GM12878 (cell line): ENCODE results near the gene NAB1. TPM values are rescaled to one million over a fixed set of nuclear protein-coding genes. Genes with fewer than 3 reads are reported as not detected.

Experiments used
- ATAC-seq: fragments of 200-7000 bp; cut with Tn5 transposase; 3 replicates; pipeline ENCODE4 v1.9.1; 2020; ENCODE audit warnings: mild to moderate bottlenecking, moderate library complexity
- BruUV-seq: library from RNA; stranded (reverse); fragments of 400-500 nt; replicated peaks from 2 replicates; lab custom pipeline; 2021; lab: Mats Ljungman, UMichigan
- CTCF ChIA-PET: fragments of 300-600 bp; sonication (Branson Sonifier 250); formaldehyde crosslinking; extraction: SDS; loops from one replicate; lab custom pipeline; 2021; ENCODE audit warnings: inconsistent platforms; lab: Yijun Ruan, JAX
- POLR2A ChIA-PET: fragments of 350-600 bp; formaldehyde crosslinking; extraction: SDS; loops from one replicate; lab custom pipeline; 2021; ENCODE audit warnings: inconsistent platforms; lab: Charles Lee
- RAD21 ChIA-PET: fragments of 300-600 bp; sonication (Branson Sonifier 250); formaldehyde crosslinking; loops from one replicate; lab custom pipeline; 2023; ENCODE audit warnings: antibody characterized with exemption; ENCODE audit not compliant: unreplicated experiment; lab: Charles Lee
- SMC1A ChIA-PET: fragments of 300-600 bp; sonication (Branson Sonifier 250); formaldehyde crosslinking; loops from one replicate; lab custom pipeline; 2023; ENCODE audit not compliant: unreplicated experiment, uncharacterized antibody; lab: Charles Lee
- DNase-seq: peaks from one replicate; pipeline ENCODE4 v3.0.0-alpha.2; 2011; ENCODE audit warnings: low read depth, low spot score
- FAIRE-seq: peaks from 3 replicates; lab custom pipeline; 2011; peaks lifted over from hg19 to GRCh38; lab: Jason Lieb, UNC
- H2AFZ ChIP-seq: 2 replicates; pipeline ENCODE4 v1.6.0; 2011; ENCODE audit warnings: low read depth, low read length, control low read depth; ENCODE audit not compliant: control insufficient read depth
- H3K27ac ChIP-seq: 2 replicates; pipeline ENCODE4 v1.5.1; 2011; ENCODE audit warnings: control low read depth; ENCODE audit not compliant: control insufficient read depth, insufficient read depth
- H3K27me3 ChIP-seq, 2 experiments: replicated peaks in 1 of 2; 2 replicates each; pipeline versions ENCODE4 v1.6.0 to v1.6.1; 2011; ENCODE audit warnings: low read length in 1 of 2; ENCODE audit not compliant: control insufficient read depth in 2 of 2, insufficient read depth in 2 of 2
- H3K36me3 ChIP-seq, 2 experiments: 2 replicates each; pipeline ENCODE4 v1.5.1; 2011; ENCODE audit warnings: low read length in 1 of 2; ENCODE audit not compliant: control insufficient read depth in 2 of 2, insufficient read depth in 2 of 2
- H3K4me1 ChIP-seq: 2 replicates; pipeline ENCODE4 v1.6.1; 2011; ENCODE audit warnings: mild to moderate bottlenecking, low read length, moderate library complexity, mixed read lengths; ENCODE audit not compliant: control insufficient read depth, insufficient read depth
- H3K4me2 ChIP-seq: 2 replicates; pipeline ENCODE4 v1.6.0; 2011; ENCODE audit warnings: control low read depth; ENCODE audit not compliant: control insufficient read depth, insufficient read depth
- H3K4me3 ChIP-seq: fragments of 200-600 bp; sonication (generic); 2 replicates; pipeline ENCODE4 v1.5.1; 2016
- H3K79me2 ChIP-seq: 2 replicates; pipeline ENCODE4 v1.6.0; 2011; ENCODE audit warnings: low read length; ENCODE audit not compliant: control insufficient read depth, insufficient read depth
- H3K9ac ChIP-seq: 2 replicates; pipeline ENCODE4 v1.8.0; 2011; ENCODE audit warnings: low read length, control low read depth, mixed read lengths; ENCODE audit not compliant: control insufficient read depth, insufficient read depth
- H3K9me3 ChIP-seq: replicated peaks from 3 replicates; pipeline ENCODE4 v1.5.1; 2011; ENCODE audit warnings: mild to moderate bottlenecking, low read length; ENCODE audit not compliant: control insufficient read depth, insufficient read depth
- H4K20me1 ChIP-seq: 2 replicates; pipeline ENCODE4 v1.6.0; 2011; ENCODE audit not compliant: control insufficient read depth, insufficient read depth
- ATF7 ChIP-seq: fragments of 450-650 bp; IDR thresholded peaks from 2 replicates; pipeline ENCODE4 v1.6.1; 2016; ENCODE audit warnings: low read depth, mild to moderate bottlenecking
- BRCA1 ChIP-seq: IDR thresholded peaks from 2 replicates; pipeline ENCODE4 v1.6.1; 2011; ENCODE audit warnings: low read depth, low read length, improper control_type of control experiment
- CBFB ChIP-seq: IDR thresholded peaks from 2 replicates; pipeline ENCODE4 v1.6.1; 2016; ENCODE audit warnings: antibody characterized with exemption, low read depth
- LARP7 ChIP-seq: fragments of 450-650 bp; IDR thresholded peaks from 2 replicates; pipeline ENCODE4 v1.6.1; 2017; ENCODE audit warnings: mild to moderate bottlenecking
- YBX1 ChIP-seq: fragments of 450-650 bp; IDR thresholded peaks from 2 replicates; pipeline ENCODE4 v1.6.1; 2016; ENCODE audit warnings: antibody characterized with exemption
- WGBS: methylation state at CpG from one replicate; pipeline ENCODE4 v1.1.6; 2016; ENCODE audit warnings: low lambda C conversion rate; ENCODE audit not compliant: insufficient replicate concordance, insufficient coverage; ENCODE audit errors: missing lambda C conversion rate; 5-methylcytosine and 5-hydroxymethylcytosine counted together
- in situ Hi-C: fragments of 300-500 bp; cut with MboI; formaldehyde crosslinking; loops from 9 replicates; pipeline ENCODE4 v1.14.3; 2018; ENCODE audit warnings: mixed read lengths
- intact Hi-C: fragments of 100-400 bp; cut with micrococcal nuclease; formaldehyde crosslinking; loops from one replicate; pipeline ENCODE4 v1.14.2; 2022; ENCODE audit not compliant: unreplicated experiment
- polyA plus RNA-seq, 11 experiments: library from polyadenylated mRNA; depleted of rRNA in 4 of 11; unstranded in 6 of 11; stranded (reverse) in 5 of 11; fragments of >200 nt; fragmentation: Nextera tagmentation in 4 of 11; fragmentation: Illumina TruSeq in 1 of 11; extraction: Ambion mirVana in 4 of 11; extraction: Trizol in 1 of 11; gene quantifications; 1 replicate in 1 of 11; 2 replicates in 10 of 11; pipeline versions ENCODE4 v1.2.1 to v1.2.3, GENCODE V29; 2011 to 2016; ENCODE audit warnings: inconsistent platforms in 2 of 11, missing spikeins in 2 of 11, low read depth in 1 of 11
- total RNA-seq, 4 experiments: library from RNA; depleted of rRNA in 3 of 4; stranded (reverse); fragments of >200 nt in 3 of 4; fragmentation: Illumina TruSeq in 1 of 4; extraction: Trizol in 1 of 4; gene quantifications; 2 replicates each; pipeline versions ENCODE4 v1.2.1 to v1.2.3, GENCODE V29; 2013 to 2021
- TF ChIP-seq, protein P1 (sequence below): fragments of 450-650 bp; formaldehyde crosslinking; IDR thresholded peaks from 2 replicates; pipeline ENCODE4 v1.4.0; 2020; ENCODE audit warnings: mild to moderate bottlenecking, moderate library complexity

The NAB1 gene
- total and polyA plus RNA-seq, 10 of the 15 experiments (the other 5 are each of a cell fraction or from before 2014, with no cell fraction given) = 4.5 to 39.6 (median 23.0) TPM

DNA sequence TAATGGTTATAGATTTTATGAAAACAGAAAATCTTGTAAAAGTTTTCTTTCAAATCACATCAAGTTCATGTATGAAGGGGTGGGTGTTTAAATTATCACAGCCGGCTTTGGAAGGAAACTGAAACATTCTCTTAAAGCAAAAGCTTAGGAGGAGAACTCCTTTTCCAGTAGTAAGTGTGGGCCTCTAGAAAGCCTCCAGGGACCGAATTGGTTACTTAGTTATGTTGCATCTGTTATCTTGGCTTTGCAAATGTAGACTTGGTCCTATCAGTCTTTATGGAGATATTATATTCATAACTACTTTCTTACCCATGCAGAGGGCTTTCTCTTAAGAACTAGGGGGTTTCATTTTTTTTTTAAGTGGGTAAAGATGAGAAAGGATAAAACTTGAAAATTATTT, 7.4 kb downstream of the NAB1 start:
- peak overlapping the region; percentile 5; the same call in 1 of the 2 replicates for H3K4me3 ChIP-seq
- peaks cover 59% of the 10 kb centered on the region for H3K79me2 ChIP-seq
- DNase-seq (no peak), FAIRE-seq (no peak), ATAC-seq (no peak)
- H3K9me3 ChIP-seq = no peaks in the 10 kb centered on the region
- CTCF ChIA-PET = interaction anchor here (1.0 to 8.5 kb wide), 5 partner anchors 10 to 240 kb away, joined by 3 to 143 read pairs (median 3); no protein-coding TSS in a partner anchor
- H3K4me2 ChIP-seq = no peak overlapping the region
- SMC1A ChIA-PET = interaction anchor here (1.0 to 8.2 kb wide), 11 partner anchors 7 to 123 kb away, joined by 3 to 253 read pairs (median 4); no protein-coding TSS in a partner anchor
- POLR2A ChIA-PET = interaction anchor here (0.6 to 8.1 kb wide), 5 partner anchors 8 to 74 kb away, joined by 3 to 111 read pairs (median 3); no protein-coding TSS in a partner anchor
- intact Hi-C loops (loop anchor here (10.0 kb wide), 1 partner anchor 228 kb away; the partner anchor contains the start of gene GLS), in situ Hi-C loops (no loop called here)
- H3K27ac ChIP-seq = no peak overlapping the region
- no peaks in the 10 kb centered on the region for H3K27me3 ChIP-seq
- H3K9ac ChIP-seq = no peak overlapping the region
- H3K36me3 ChIP-seq = peaks cover 0 to 7% of the 10 kb centered on the region in 2 experiments; a peak in 3 of 4 replicates
- 90% methylated on average over 2 of the region's 2 CpGs for WGBS
- H3K4me1 ChIP-seq = no peaks in the 10 kb centered on the region
- BruUV-seq = no TSS peak
- RAD21 ChIA-PET = interaction anchor here (1.0 to 8.0 kb wide), 5 partner anchors 13 to 142 kb away, joined by 3 to 233 read pairs (median 4); no protein-coding TSS in a partner anchor
- no peak overlapping the region for H2AFZ ChIP-seq
- TF ChIP-seq LARP7 = no peak
- H4K20me1 ChIP-seq = no peaks in the 10 kb centered on the region

DNA sequence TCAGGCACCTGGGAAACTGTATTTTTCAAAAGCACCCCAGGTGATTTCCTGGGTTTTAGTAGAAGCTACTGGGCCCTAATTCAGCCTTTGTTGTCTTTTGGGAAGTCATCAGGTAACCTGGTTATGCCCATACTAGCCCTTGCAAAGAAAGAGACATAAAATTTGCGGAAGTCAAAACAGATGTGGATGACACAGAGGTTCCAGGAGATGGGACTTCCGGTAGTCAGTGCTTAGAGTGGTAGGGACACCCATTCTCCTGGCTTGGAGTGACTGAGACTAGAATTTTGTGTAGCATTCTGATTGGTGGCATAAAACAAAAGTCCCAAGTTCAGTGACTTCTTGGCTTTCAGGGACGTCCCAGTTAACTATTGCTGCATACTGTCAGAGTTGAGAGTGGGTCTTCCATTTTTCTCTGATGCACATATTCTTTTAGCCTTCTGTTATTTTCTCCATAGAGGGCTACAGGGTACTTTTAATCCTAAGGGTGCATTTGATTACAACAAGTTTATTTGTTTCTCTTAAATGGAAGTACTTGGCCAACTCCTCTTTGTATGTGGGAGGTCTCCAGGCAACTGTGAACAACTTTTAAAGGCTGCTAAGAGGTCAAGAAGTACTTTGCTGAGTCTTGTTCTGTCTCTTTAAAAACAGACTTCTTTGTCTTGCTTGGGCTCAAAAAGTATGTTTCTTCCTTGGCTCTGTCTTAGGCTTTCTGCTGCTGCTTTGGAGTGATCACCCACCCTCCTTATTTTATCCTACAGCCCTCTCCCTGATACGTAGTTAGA, 8.8 kb downstream of the NAB1 start:
- Histone ChIP-seq H3K4me2 (0 out of 2 replicates have a peak overlapping the region, but pooled peaks have one; percentile 9), H3K27ac (no peak overlapping the region), H3K36me3 (peaks cover 0 to 8% of the 10 kb centered on the region in 2 experiments; a peak in 3 of 4 replicates), H3K27me3 (no peaks in the 10 kb centered on the region), H3K4me1 (no peaks in the 10 kb centered on the region), H3K9me3 (no peaks in the 10 kb centered on the region), H3K4me3 (no peak overlapping the region), H2AFZ (no peak overlapping the region), H3K9ac (no peak overlapping the region), H4K20me1 (no peaks in the 10 kb centered on the region), H3K79me2 (peaks cover 50% of the 10 kb centered on the region)
- POLR2A ChIA-PET = interaction anchor here (0.5 to 8.1 kb wide), 4 partner anchors 9 to 20 kb away, joined by 4 to 111 read pairs (median 12); no protein-coding TSS in a partner anchor
- WGBS = 86% methylated on average over 4 of the region's 4 CpGs
- BruUV-seq = no TSS peak
- DNase-seq (no peak), ATAC-seq (no peak), FAIRE-seq (no peak)
- no peak for TF ChIP-seq ATF7
- no peak for TF ChIP-seq YBX1
- TF ChIP-seq BRCA1 = no peak
- no peak for TF ChIP-seq CBFB
- TF ChIP-seq, protein P1, sequence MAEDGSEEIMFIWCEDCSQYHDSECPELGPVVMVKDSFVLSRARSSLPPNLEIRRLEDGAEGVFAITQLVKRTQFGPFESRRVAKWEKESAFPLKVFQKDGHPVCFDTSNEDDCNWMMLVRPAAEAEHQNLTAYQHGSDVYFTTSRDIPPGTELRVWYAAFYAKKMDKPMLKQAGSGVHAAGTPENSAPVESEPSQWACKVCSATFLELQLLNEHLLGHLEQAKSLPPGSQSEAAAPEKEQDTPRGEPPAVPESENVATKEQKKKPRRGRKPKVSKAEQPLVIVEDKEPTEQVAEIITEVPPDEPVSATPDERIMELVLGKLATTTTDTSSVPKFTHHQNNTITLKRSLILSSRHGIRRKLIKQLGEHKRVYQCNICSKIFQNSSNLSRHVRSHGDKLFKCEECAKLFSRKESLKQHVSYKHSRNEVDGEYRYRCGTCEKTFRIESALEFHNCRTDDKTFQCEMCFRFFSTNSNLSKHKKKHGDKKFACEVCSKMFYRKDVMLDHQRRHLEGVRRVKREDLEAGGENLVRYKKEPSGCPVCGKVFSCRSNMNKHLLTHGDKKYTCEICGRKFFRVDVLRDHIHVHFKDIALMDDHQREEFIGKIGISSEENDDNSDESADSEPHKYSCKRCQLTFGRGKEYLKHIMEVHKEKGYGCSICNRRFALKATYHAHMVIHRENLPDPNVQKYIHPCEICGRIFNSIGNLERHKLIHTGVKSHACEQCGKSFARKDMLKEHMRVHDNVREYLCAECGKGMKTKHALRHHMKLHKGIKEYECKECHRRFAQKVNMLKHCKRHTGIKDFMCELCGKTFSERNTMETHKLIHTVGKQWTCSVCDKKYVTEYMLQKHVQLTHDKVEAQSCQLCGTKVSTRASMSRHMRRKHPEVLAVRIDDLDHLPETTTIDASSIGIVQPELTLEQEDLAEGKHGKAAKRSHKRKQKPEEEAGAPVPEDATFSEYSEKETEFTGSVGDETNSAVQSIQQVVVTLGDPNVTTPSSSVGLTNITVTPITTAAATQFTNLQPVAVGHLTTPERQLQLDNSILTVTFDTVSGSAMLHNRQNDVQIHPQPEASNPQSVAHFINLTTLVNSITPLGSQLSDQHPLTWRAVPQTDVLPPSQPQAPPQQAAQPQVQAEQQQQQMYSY (CRISPR knock-in tag) = no peak
- RAD21 ChIA-PET = interaction anchor here (1.2 to 8.0 kb wide), 2 partner anchors 14 to 21 kb away, joined by 3 to 233 read pairs; no protein-coding TSS in a partner anchor
- SMC1A ChIA-PET = interaction anchor here (1.5 to 8.2 kb wide), 5 partner anchors 6 to 106 kb away, joined by 3 to 253 read pairs (median 14); no protein-coding TSS in a partner anchor
- in situ Hi-C loops = no loop called here
- CTCF ChIA-PET = interaction anchor here (0.8 to 8.5 kb wide), 4 partner anchors 9 to 242 kb away, joined by 3 to 143 read pairs (median 10); no protein-coding TSS in a partner anchor
- intact Hi-C loops = loop anchor here (10.0 kb wide), 1 partner anchor 227 kb away; the partner anchor contains the start of gene GLS
